NT2/D1 (cell line): ENCODE measurements around the gene RPUSD4.

Experiments
- SUZ12 ChIP-seq: IDR thresholded peaks from 2 replicates; pipeline ENCODE4 v1.6.1; 2011; ENCODE audit not compliant: insufficient read length, insufficient read depth; ENCODE audit errors: extremely low read depth
- YY1 ChIP-seq: IDR thresholded peaks from 2 replicates; pipeline ENCODE4 v1.6.1; 2011; ENCODE audit not compliant: insufficient read length, insufficient read depth

DNA sequence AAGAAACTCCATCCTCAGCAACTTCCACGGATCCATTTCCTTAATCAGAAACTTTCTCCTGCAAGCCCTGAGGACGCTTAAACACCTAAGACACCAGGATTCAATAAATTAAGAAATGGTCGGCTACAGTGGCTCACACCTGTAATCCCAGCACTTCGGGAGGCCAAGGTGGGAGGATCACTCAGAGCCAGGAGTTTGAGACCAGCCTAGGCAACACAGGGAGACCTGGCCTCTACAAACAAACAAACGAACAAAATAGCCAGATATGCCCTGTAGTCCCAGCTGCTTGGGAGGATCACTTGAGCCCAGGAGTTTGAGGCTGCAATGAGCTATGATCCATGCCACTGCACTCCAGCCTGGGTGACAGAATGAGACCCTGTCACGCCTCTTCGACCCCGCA lies 46.7 kb downstream of the RPUSD4 start:
- TF ChIP-seq YY1 (no peak), SUZ12 (no peak)
